HS-5 (cell line): ENCODE results near the gene OTOP1.
"Not testable (repeated sequence)": the region's sequence is repeated elsewhere in the genome, so short reads cannot be mapped to it uniquely, and the experiment has no call there.

Experiments used
- DNase-seq: peaks from one replicate; pipeline ENCODE4 v3.0.0-alpha.2; 2012; ENCODE audit warnings: low read depth

The OTOP1 gene

GRCh38 chr4:4160956-4161665, 65.6 kb downstream of the OTOP1 start:
- DNase-seq, result not testable (repeated sequence)

DNA sequence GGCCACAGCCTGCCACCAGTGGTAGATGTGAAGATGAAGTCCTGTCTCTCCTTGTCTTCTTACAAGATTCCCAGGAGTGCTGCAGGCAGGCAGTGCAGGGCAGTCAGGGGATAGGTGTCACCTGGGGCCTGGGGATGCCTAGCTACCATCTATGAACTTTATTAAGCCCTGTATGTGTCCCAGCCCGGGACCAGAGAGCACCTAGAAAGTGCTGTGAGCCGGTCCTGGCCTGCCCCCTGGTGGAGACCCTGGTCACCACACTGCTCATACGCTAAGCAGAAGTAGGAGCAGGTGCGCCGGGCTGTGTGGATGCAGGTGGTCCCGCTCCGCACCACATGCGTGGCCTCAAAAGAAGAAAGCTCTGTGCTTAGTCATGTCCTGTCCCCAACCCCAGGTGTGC, 81.1 kb downstream of the OTOP1 start:
- DNase-seq, result not testable (repeated sequence)

DNA sequence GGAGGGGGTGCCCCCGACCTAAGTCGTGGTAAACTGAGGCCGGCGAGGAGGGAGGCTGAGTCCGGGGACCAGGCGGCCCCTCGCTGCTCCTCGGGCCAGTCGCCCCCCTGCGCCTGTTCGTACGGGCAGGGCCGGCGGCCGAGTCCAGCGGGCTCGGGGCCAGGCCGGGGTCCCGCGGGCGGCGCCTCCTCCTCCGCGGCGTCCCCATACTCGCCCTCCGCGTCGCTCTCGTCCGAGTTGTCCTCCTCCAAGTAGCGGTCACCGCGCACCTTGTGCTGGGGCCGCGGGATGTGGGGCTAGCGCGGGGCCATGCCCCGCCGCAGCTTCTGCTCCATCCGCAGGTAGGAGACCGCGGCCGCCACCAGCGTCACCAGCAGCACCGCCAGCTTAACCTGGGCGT, 83.4 kb downstream of the OTOP1 start:
- not testable (repeated sequence) for DNase-seq

DNA sequence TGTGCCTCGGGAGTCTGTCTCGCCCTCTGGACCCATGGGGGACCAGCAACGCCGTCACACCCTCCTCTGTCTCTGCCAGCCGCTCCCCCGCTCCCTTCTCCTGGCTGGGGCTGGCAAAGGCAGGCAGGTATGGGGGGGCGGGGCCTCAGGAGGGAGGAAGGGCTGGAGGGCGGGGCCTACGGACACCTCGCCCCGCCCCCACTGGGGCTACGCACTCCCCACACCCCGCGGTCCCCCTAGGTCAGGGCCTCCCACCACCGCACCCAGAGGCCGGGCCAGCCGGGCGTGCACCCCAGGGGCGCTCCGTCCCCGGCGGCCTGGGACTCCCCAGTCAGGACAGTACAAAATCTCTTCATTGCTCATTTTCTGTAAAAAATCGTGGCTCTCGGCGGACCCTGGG, 84.0 kb downstream of the OTOP1 start:
- DNase-seq, result not testable (repeated sequence)

- not testable (repeated sequence) for DNase-seq
These were observed 85.5 kb downstream of the OTOP1 start for GRCh38 chr4:4141186-4141585.
